OCI-LY7 (cell line): Measurements from ENCODE around the gene KRTAP5-9. TPM values are rescaled to one million over a fixed set of nuclear protein-coding genes. Genes with fewer than 3 reads are reported as not detected.
"Not testable (repeated sequence)": the region's sequence is repeated elsewhere in the genome, so short reads cannot be mapped to it uniquely, and the experiment has no call there.

Source experiments
- BruUV-seq: library from RNA; stranded (reverse); fragments of 400-500 nt; replicated peaks from 2 replicates; lab custom pipeline; 2021; lab: Mats Ljungman, UMichigan
- CTCF ChIA-PET: fragments of 300-600 bp; sonication (Branson Sonifier 250); formaldehyde crosslinking; loops from one replicate; lab custom pipeline; 2022; ENCODE audit warnings: antibody characterized with exemption; ENCODE audit not compliant: unreplicated experiment; lab: Charles Lee
- POLR2A ChIA-PET: fragments of 300-600 bp; sonication (Branson Sonifier 250); formaldehyde crosslinking; loops from one replicate; lab custom pipeline; 2022; ENCODE audit warnings: antibody characterized with exemption; lab: Charles Lee
- DNase-seq: peaks from one replicate; pipeline ENCODE4 v3.0.0-alpha.2; 2015; ENCODE audit warnings: low spot score
- H2AFZ ChIP-seq: fragments of 200-600 bp; sonication (generic), shearing (Covaris generic); 2 replicates; pipeline ENCODE4 v1.6.1; 2014; ENCODE audit warnings: mild to moderate bottlenecking, antibody characterized with exemption, low read length, moderate library complexity
- H3K27ac ChIP-seq: fragments of 200-600 bp; sonication (generic); 2 replicates; pipeline ENCODE4 v1.5.1; 2014; ENCODE audit warnings: mixed run types, low read depth, mild to moderate bottlenecking, moderate library complexity, low read length, inconsistent platforms; ENCODE audit not compliant: poor library complexity, severe bottlenecking
- H3K36me3 ChIP-seq: fragments of 200-600 bp; sonication (generic); 2 replicates; pipeline ENCODE4 v1.6.1; 2014; ENCODE audit warnings: mild to moderate bottlenecking, antibody characterized with exemption, low read length, moderate library complexity, mixed read lengths; ENCODE audit not compliant: insufficient read depth
- H3K4me1 ChIP-seq: fragments of 200-600 bp; sonication (generic); 2 replicates; pipeline ENCODE4 v1.5.1; 2014; ENCODE audit warnings: mild to moderate bottlenecking, low read length; ENCODE audit not compliant: insufficient read depth, poor library complexity, severe bottlenecking
- H3K4me2 ChIP-seq: fragments of 200-600 bp; sonication (generic); 2 replicates; pipeline ENCODE4 v1.6.1; 2014; ENCODE audit warnings: mild to moderate bottlenecking, low read length
- H3K4me3 ChIP-seq: fragments of 200-600 bp; sonication (generic); 2 replicates; pipeline ENCODE4 v1.5.1; 2014; ENCODE audit warnings: mild to moderate bottlenecking, low read depth, low read length; ENCODE audit not compliant: poor library complexity, severe bottlenecking
- H3K79me2 ChIP-seq: fragments of 200-600 bp; sonication (generic); 2 replicates; pipeline ENCODE4 v1.6.1; 2016; ENCODE audit warnings: low read depth, mild to moderate bottlenecking, low read length, moderate library complexity, mixed read lengths; ENCODE audit not compliant: insufficient read depth
- H3K9me2 ChIP-seq: fragments of 200-600 bp; sonication (generic); 2 replicates; pipeline ENCODE4 v1.6.1; 2016; ENCODE audit warnings: mild to moderate bottlenecking, low read length, mixed read lengths; ENCODE audit not compliant: insufficient read depth
- H3K9me3 ChIP-seq: fragments of 200-600 bp; sonication (generic); 2 replicates; pipeline ENCODE4 v1.6.1; 2014; ENCODE audit warnings: mild to moderate bottlenecking, mixed run types, low read length, mixed read lengths
- H4K20me1 ChIP-seq: fragments of 200-600 bp; sonication (generic); 2 replicates; pipeline ENCODE4 v1.6.1; 2014; ENCODE audit warnings: mild to moderate bottlenecking, antibody characterized with exemption, low read length, moderate library complexity, mixed read lengths; ENCODE audit not compliant: insufficient read depth
- EZH2phosphoT487 ChIP-seq: fragments of 200-600 bp; sonication (generic); IDR thresholded peaks from 2 replicates; pipeline ENCODE4 v1.6.1; 2018; ENCODE audit warnings: low read depth, borderline replicate concordance, mild to moderate bottlenecking, mixed run types, antibody characterized with exemption, low read length, moderate library complexity, mixed read lengths
- intact Hi-C: fragments of 100-400 bp; cut with micrococcal nuclease; formaldehyde crosslinking; loops from one replicate; pipeline ENCODE4 v1.10.0; 2022; ENCODE audit not compliant: unreplicated experiment
- total RNA-seq, 2 experiments: library from RNA; depleted of rRNA in 1 of 2; stranded (reverse); fragments of >200 nt in 1 of 2; shearing (Covaris generic) in 1 of 2; gene quantifications; 2 replicates each; pipeline ENCODE4 v1.2.3, GENCODE V29; 2014 to 2022
- TF ChIP-seq, protein P1 (sequence below): fragments of 200-600 bp; sonication (generic); conservative IDR thresholded peaks from 2 replicates; pipeline ENCODE4 v1.5.1; 2014; ENCODE audit warnings: mild to moderate bottlenecking, antibody characterized with exemption, low read length, moderate library complexity, mixed read lengths

Gene KRTAP5-9
- total RNA-seq, 2 experiments from 2014 or later = not detected

- no TSS peak for BruUV-seq
- intact Hi-C loops = no loop called here
- H3K36me3 ChIP-seq = no peaks in the 10 kb centered on the region
- no peak overlapping the region for H3K27ac ChIP-seq
- no peak for DNase-seq
- H3K9me3 ChIP-seq = no peaks in the 10 kb centered on the region
- H4K20me1 ChIP-seq = no peaks in the 10 kb centered on the region
- H3K9me2 ChIP-seq = no peaks in the 10 kb centered on the region
- H2AFZ ChIP-seq = no peak overlapping the region
- no peaks in the 10 kb centered on the region for H3K79me2 ChIP-seq
- no peak overlapping the region for H3K4me3 ChIP-seq
- ChIA-PET CTCF (no interaction called here), POLR2A (no interaction called here)
- H3K4me2 ChIP-seq = no peak overlapping the region
- H3K4me1 ChIP-seq = no peaks in the 10 kb centered on the region
- no peak for TF ChIP-seq EZH2phosphoT487
- TF ChIP-seq, protein P1, sequence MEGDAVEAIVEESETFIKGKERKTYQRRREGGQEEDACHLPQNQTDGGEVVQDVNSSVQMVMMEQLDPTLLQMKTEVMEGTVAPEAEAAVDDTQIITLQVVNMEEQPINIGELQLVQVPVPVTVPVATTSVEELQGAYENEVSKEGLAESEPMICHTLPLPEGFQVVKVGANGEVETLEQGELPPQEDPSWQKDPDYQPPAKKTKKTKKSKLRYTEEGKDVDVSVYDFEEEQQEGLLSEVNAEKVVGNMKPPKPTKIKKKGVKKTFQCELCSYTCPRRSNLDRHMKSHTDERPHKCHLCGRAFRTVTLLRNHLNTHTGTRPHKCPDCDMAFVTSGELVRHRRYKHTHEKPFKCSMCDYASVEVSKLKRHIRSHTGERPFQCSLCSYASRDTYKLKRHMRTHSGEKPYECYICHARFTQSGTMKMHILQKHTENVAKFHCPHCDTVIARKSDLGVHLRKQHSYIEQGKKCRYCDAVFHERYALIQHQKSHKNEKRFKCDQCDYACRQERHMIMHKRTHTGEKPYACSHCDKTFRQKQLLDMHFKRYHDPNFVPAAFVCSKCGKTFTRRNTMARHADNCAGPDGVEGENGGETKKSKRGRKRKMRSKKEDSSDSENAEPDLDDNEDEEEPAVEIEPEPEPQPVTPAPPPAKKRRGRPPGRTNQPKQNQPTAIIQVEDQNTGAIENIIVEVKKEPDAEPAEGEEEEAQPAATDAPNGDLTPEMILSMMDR = no peak
Measured at GRCh38 chr11:71538666-71538990, 9.6 kb upstream of the KRTAP5-9 start.

DNA sequence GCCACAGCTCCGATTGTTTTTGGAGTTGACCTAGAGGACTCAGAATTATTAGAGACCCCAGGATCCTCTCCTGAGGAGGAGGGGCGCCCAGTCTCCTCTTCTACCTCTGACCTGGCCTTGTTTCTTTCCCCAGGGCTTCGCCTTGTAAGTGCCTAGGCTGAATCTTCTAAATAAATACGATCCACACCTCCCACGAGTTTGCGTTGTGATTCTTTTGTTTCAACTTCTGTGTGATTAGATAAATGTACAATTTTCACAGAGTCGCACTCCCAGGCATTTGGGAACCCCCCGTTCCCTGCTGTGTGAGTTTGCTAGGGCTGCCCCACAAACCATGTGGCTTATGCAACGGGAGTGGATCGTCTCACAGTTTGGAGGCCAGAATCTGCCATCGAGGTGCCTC, 9.2 kb upstream of the KRTAP5-9 start:
- H3K4me1 ChIP-seq = no peaks in the 10 kb centered on the region
- BruUV-seq = no TSS peak
- H3K9me3 ChIP-seq = no peaks in the 10 kb centered on the region
- POLR2A ChIA-PET = no interaction called here
- no peak overlapping the region for H3K27ac ChIP-seq
- DNase-seq = no peak
- H3K4me2 ChIP-seq = no peak overlapping the region
- no peak overlapping the region for H2AFZ ChIP-seq
- CTCF ChIA-PET = no interaction called here
- no peak for TF ChIP-seq EZH2phosphoT487
- TF ChIP-seq, protein P1 = no peak
- no peaks in the 10 kb centered on the region for H4K20me1 ChIP-seq
- no peaks in the 10 kb centered on the region for H3K79me2 ChIP-seq
- intact Hi-C loops = no loop called here
- no peak overlapping the region for H3K4me3 ChIP-seq
- H3K9me2 ChIP-seq = no peaks in the 10 kb centered on the region
- H3K36me3 ChIP-seq = no peaks in the 10 kb centered on the region

GRCh38 chr11:71539971-71540370, 8.2 kb upstream of the KRTAP5-9 start:
- H4K20me1 ChIP-seq, H3K4me1 ChIP-seq, DNase-seq, H2AFZ ChIP-seq, H3K9me2 ChIP-seq, H3K79me2 ChIP-seq, CTCF ChIA-PET, BruUV-seq, H3K36me3 ChIP-seq, H3K4me2 ChIP-seq, POLR2A ChIA-PET, H3K27ac ChIP-seq, H3K4me3 ChIP-seq, intact Hi-C loops, H3K9me3 ChIP-seq: not testable (repeated sequence)

DNA sequence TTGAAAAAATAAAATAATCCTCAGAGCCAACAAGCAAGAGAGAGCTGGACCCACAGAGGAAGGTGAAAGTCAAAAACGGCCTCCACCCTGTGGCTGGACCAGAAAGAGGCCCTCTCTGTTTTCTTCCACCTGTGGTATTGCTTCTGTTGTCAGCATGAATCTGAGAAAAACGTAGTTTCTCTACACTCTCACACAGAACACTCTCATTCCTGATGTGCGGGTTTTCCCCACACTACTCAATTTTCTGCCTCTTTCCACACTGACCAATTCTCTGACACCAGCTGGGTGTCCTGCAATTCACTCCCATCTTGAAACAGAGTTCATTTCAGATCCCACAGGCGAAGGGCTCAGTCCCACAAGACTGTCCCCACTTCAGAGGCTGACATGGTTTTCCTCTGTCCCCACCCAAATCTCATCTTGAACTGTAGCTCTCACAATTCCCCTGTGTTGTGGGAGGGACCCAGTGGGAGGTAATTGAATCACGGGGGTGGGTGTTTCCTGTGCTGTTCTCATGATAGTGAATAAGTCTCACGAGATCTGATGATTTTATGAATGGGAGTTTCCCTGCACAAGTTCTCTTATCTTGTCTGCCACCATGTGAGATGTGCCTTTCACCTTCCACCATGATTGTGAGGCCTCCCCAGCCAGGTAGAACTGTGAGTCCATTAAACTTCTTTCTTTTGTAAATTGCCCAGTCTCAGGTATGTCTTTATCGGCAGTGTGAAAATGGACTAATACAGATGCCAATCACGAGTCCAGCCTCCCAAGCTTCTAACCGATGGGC, 7.5 kb upstream of the KRTAP5-9 start:
- H3K36me3 ChIP-seq, DNase-seq, H3K4me3 ChIP-seq, H3K79me2 ChIP-seq, H2AFZ ChIP-seq, intact Hi-C loops, BruUV-seq, POLR2A ChIA-PET, CTCF ChIA-PET, H3K9me3 ChIP-seq, H4K20me1 ChIP-seq, H3K27ac ChIP-seq, H3K9me2 ChIP-seq, H3K4me2 ChIP-seq, H3K4me1 ChIP-seq: not testable (repeated sequence)
